RWPE2 (cell line): ENCODE data around the gene SDK2.

Experiments
- ATAC-seq: fragments of 200-7000 bp; cut with Tn5 transposase; 3 replicates; pipeline ENCODE4 v1.9.1; 2021; ENCODE audit warnings: low read depth
- DNase-seq: peaks from one replicate; pipeline ENCODE4 v3.0.0-alpha.2; 2020; ENCODE audit warnings: low spot score
- H3K27ac ChIP-seq: fragments of 450-650 bp; 2 replicates; pipeline ENCODE4 v1.5.1; 2017; ENCODE audit warnings: mild to moderate bottlenecking; ENCODE audit not compliant: poor library complexity, severe bottlenecking
- H3K27me3 ChIP-seq: fragments of 250-450 bp; sonication (Bioruptor Pico); 2 replicates; pipeline ENCODE4 v1.5.1; 2021; ENCODE audit warnings: mild to moderate bottlenecking, moderate library complexity; ENCODE audit not compliant: insufficient read depth, poor library complexity, severe bottlenecking
- H3K36me3 ChIP-seq: fragments of 250-450 bp; sonication (Bioruptor Pico); 2 replicates; pipeline ENCODE4 v1.5.1; 2020; ENCODE audit warnings: low read depth, mild to moderate bottlenecking, moderate library complexity
- H3K4me1 ChIP-seq: fragments of 250-450 bp; sonication (Bioruptor Pico); 2 replicates; pipeline ENCODE4 v1.5.1; 2021; ENCODE audit warnings: mild to moderate bottlenecking, moderate library complexity; ENCODE audit not compliant: insufficient read depth, poor library complexity, severe bottlenecking
- H3K4me3 ChIP-seq: fragments of 250-450 bp; sonication (Bioruptor Pico); 2 replicates; pipeline ENCODE4 v1.5.1; 2021; ENCODE audit warnings: mild to moderate bottlenecking, moderate library complexity; ENCODE audit not compliant: severe bottlenecking
- H3K9me3 ChIP-seq: fragments of 250-450 bp; sonication (Bioruptor Pico); 2 replicates; pipeline ENCODE4 v1.5.1; 2021; ENCODE audit warnings: mild to moderate bottlenecking, moderate library complexity; ENCODE audit not compliant: severe bottlenecking
- TF ChIP-seq, protein P1 (sequence below): fragments of 450-650 bp; IDR thresholded peaks from one replicate; pipeline ENCODE4 v1.5.1; 2017; ENCODE audit warnings: mild to moderate bottlenecking, moderate library complexity; ENCODE audit not compliant: poor library complexity, severe bottlenecking

Gene SDK2

GRCh38 chr17:73621685-73622084, 22.6 kb downstream of the SDK2 start:
- TF ChIP-seq, protein P1, sequence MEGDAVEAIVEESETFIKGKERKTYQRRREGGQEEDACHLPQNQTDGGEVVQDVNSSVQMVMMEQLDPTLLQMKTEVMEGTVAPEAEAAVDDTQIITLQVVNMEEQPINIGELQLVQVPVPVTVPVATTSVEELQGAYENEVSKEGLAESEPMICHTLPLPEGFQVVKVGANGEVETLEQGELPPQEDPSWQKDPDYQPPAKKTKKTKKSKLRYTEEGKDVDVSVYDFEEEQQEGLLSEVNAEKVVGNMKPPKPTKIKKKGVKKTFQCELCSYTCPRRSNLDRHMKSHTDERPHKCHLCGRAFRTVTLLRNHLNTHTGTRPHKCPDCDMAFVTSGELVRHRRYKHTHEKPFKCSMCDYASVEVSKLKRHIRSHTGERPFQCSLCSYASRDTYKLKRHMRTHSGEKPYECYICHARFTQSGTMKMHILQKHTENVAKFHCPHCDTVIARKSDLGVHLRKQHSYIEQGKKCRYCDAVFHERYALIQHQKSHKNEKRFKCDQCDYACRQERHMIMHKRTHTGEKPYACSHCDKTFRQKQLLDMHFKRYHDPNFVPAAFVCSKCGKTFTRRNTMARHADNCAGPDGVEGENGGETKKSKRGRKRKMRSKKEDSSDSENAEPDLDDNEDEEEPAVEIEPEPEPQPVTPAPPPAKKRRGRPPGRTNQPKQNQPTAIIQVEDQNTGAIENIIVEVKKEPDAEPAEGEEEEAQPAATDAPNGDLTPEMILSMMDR = no peak
- Histone ChIP-seq H3K27me3 (no peaks in the 10 kb centered on the region), H3K4me3 (no peak overlapping the region), H3K27ac (no peak overlapping the region), H3K36me3 (no peaks in the 10 kb centered on the region), H3K4me1 (peaks cover 23% of the 10 kb centered on the region), H3K9me3 (no peaks in the 10 kb centered on the region)
- ATAC-seq (no peak), DNase-seq (no peak)

- TF ChIP-seq, protein P1 = no peak
- Histone ChIP-seq H3K36me3 (no peaks in the 10 kb centered on the region), H3K4me3 (no peak overlapping the region), H3K4me1 (peaks cover 11% of the 10 kb centered on the region), H3K27ac (no peak overlapping the region), H3K9me3 (no peaks in the 10 kb centered on the region), H3K27me3 (no peaks in the 10 kb centered on the region)
- no peak for DNase-seq
- no peak for ATAC-seq
Measured at GRCh38 chr17:73620414-73620813, 23.8 kb downstream of the SDK2 start.

GRCh38 chr17:73617501-73617900, 26.7 kb downstream of the SDK2 start:
- Histone ChIP-seq H3K27ac (no peak overlapping the region), H3K27me3 (no peaks in the 10 kb centered on the region), H3K4me3 (no peak overlapping the region), H3K36me3 (no peaks in the 10 kb centered on the region), H3K9me3 (no peaks in the 10 kb centered on the region), H3K4me1 (peaks cover 3% of the 10 kb centered on the region)
- ATAC-seq = no peak
- TF ChIP-seq, protein P1 = no peak
- no peak for DNase-seq

GRCh38 chr17:73616873-73617404, 27.3 kb downstream of the SDK2 start:
- Histone ChIP-seq H3K4me1 (peaks cover 3% of the 10 kb centered on the region), H3K36me3 (no peaks in the 10 kb centered on the region), H3K27ac (no peak overlapping the region), H3K9me3 (no peaks in the 10 kb centered on the region), H3K27me3 (no peaks in the 10 kb centered on the region), H3K4me3 (no peak overlapping the region)
- DNase-seq (no peak), ATAC-seq (no peak)
- TF ChIP-seq, protein P1 = no peak

DNA sequence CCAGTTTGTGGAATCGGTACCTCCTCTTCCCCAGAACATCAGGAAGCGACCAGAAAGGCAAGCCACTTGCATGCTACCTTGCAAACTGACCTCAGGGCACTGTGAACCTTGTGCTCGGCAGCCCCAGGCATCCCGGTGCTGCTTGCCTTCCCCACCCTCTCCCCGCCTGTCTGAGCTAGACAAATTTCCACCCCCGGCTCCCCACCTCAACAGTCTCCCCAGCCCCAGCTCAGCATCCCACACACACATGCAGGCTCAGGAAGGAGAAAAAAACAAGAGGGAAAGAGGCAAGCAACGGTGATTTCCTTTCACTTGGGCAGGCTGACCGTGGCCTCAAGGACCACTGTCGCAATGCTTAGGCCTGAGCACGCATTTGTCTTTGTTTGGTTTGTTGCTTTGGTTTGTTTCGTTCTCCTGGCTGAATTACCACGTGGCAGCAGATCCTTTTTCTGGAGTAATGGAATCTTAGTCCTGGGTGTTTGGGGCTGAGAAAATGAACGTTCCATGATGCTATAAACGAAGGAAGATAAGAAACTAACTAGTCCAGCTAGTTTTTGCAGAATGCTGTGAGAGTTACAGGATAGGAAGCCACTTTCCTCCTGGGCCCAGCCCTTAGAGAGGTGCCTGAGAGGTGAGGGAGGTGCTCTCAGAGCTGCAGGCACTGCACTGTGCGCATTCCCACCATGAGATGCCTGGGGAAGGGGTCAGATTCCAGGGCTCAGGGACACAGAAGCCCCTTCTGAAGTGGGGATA, 27.9 kb downstream of the SDK2 start:
- Histone ChIP-seq H3K4me3 (no peak overlapping the region), H3K4me1 (peaks cover 3% of the 10 kb centered on the region), H3K9me3 (no peaks in the 10 kb centered on the region), H3K27me3 (no peaks in the 10 kb centered on the region), H3K36me3 (no peaks in the 10 kb centered on the region), H3K27ac (no peak overlapping the region)
- TF ChIP-seq, protein P1 = no peak
- ATAC-seq (no peak), DNase-seq (no peak)
